Mucosa of rectum (tissue), 2 donors: ENCODE data around the gene ZBTB46.

ENCODE experiments used
- H3K27ac ChIP-seq, 2 donors: one replicate each; pipeline ENCODE4 v1.7.0; 2013; ENCODE audit warnings: inconsistent platforms in 2 of 2, low read depth in 2 of 2, low read length in 2 of 2
- H3K27me3 ChIP-seq, 2 donors: one replicate each; pipeline ENCODE4 v1.7.0; 2013; ENCODE audit warnings: low read length in 2 of 2; ENCODE audit not compliant: control insufficient read depth in 2 of 2, insufficient read depth in 2 of 2
- H3K36me3 ChIP-seq, 2 donors: one replicate each; pipeline ENCODE4 v1.7.0; 2013; ENCODE audit warnings: low read length in 2 of 2; ENCODE audit not compliant: control insufficient read depth in 2 of 2, insufficient read depth in 2 of 2
- H3K4me1 ChIP-seq, 2 donors: one replicate each; pipeline ENCODE4 v1.7.0; 2013; ENCODE audit warnings: low read length in 2 of 2, mild to moderate bottlenecking in 1 of 2; ENCODE audit not compliant: control insufficient read depth in 2 of 2, insufficient read depth in 2 of 2
- H3K4me3 ChIP-seq, 2 donors: one replicate each; pipeline ENCODE4 v1.7.0; 2013; ENCODE audit warnings: low read length in 2 of 2
- H3K9ac ChIP-seq, 2 donors: one replicate each; pipeline ENCODE4 v1.7.0; 2013; ENCODE audit warnings: low read length in 2 of 2, low read depth in 1 of 2, mild to moderate bottlenecking in 1 of 2
- H3K9me3 ChIP-seq, 2 donors: one replicate each; pipeline ENCODE4 v1.7.0; 2013; ENCODE audit warnings: low read length in 2 of 2; ENCODE audit not compliant: control insufficient read depth in 2 of 2
- donor health status: healthy.
- donor health status: Normal muscosa, but diverticular disease.

ZBTB46 gene

GRCh38 chr20:63712191-63712590 is 118.9 kb downstream of the ZBTB46 start:
- H3K9ac ChIP-seq: no peak overlapping the region
- H3K27me3 ChIP-seq: no peaks in the 10 kb centered on the region
- H3K27ac ChIP-seq: no peak overlapping the region
- H3K4me3 ChIP-seq: no peak overlapping the region
- peaks cover 0 to 21% of the 10 kb centered on the region in 2 donors for H3K36me3 ChIP-seq
- H3K9me3 ChIP-seq: no peaks in the 10 kb centered on the region
- H3K4me1 ChIP-seq: peaks cover 9 to 10% of the 10 kb centered on the region in 2 donors

DNA sequence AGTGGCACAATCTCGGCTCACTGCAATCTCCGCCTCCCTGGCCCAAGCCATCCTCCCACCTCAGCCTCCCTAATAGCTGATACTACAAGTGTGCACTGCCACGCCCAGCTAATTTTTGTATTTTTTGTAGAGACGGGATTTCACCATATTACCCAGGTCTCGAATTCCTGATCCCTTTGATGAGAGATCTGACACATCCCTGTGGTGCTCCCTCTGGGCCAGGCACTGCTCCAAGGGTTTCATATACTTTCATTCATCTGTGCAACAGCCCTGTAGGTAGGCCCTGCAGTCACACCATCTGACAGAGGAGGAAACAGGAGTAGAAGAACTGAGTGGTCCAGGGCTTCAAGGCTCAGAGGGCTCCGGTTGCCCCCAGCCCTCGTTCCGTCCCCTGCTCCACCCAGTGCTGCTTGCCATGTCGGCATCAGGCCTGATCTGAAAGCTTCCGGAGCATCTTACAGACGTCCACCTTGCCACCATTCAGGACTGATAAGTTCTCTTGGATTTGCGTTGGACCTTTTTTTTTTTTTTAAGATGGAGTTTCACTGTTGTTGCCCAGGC is 119.9 kb downstream of the ZBTB46 start:
- Histone ChIP-seq H3K27me3 (no peaks in the 10 kb centered on the region), H3K36me3 (peaks cover 2 to 23% of the 10 kb centered on the region in 2 donors), H3K4me1 (peaks cover 18 to 19% of the 10 kb centered on the region in 2 donors), H3K9me3 (no peaks in the 10 kb centered on the region), H3K27ac (no peak overlapping the region), H3K4me3 (no peak overlapping the region), H3K9ac (no peak overlapping the region)

DNA sequence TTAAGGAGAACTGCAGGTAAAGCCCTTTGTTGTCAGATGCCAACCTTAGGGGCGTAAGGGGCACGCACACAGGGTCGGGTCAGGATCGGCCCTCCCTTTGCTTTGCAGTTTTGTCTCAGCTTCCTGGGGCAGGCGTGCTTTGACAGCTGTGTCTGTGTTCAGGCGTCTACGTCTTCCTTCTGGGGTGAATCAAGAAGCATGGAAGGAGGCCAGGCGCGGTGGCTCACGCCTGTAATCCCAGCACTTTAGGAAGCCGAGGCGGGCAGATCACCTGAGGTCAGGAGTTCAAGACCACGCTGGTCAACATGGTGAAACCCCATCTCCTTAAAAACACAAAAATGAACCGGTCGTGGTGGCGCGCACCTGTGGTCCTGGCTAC is 121.9 kb downstream of the ZBTB46 start:
- Histone ChIP-seq H3K9me3 (no peaks in the 10 kb centered on the region), H3K27me3 (no peaks in the 10 kb centered on the region), H3K4me1 (peaks cover 21 to 23% of the 10 kb centered on the region in 2 donors), H3K36me3 (peaks cover 19 to 39% of the 10 kb centered on the region in 2 donors), H3K9ac (peak overlapping the region in 1 of 2 donors; percentile 89), H3K4me3 (peak overlapping the region; percentile 80 to 81), H3K27ac (no peak overlapping the region)

DNA sequence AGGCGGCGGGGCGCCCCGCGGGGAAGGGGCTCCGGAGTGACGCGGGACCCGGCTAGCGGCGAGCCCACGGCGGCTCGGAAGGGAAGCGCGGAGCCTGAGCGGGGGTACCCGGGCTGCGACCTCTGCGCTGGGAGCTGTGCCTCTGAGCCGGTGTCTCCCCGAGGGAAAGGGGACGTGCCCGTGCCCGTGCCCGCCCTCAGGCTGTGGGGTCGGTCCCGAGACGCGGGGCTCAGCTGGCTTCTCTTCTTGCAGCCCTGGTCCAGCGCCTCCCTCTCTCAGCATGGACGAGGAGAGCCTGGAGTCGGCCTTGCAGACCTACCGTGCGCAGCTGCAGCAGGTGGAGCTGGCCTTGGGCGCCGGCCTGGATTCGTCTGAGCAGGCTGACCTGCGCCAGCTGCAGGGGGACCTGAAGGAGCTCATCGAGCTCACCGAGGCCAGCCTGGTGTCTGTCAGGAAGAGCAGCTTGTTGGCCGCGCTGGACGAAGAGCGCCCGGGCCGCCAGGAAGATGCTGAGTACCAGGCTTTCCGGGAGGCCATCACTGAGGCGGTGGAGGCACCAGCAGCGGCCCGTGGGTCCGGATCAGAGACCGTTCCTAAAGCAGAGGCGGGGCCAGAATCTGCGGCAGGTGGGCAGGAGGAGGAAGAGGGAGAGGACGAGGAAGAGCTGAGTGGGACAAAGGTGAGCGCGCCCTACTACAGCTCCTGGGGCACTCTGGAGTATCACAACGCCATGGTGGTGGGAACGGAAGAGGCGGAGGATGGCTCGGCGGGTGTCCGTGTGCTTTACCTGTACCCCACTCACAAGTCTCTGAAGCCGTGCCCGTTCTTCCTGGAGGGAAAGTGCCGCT is 122.5 kb downstream of the ZBTB46 start:
- Histone ChIP-seq H3K27ac (peak overlapping the region in 1 of 2 donors; percentile 86), H3K4me1 (peaks cover 21 to 23% of the 10 kb centered on the region in 2 donors), H3K4me3 (peak overlapping the region; percentile 80 to 81), H3K9ac (peak overlapping the region; percentile 70 to 89), H3K27me3 (no peaks in the 10 kb centered on the region), H3K36me3 (peaks cover 23 to 45% of the 10 kb centered on the region in 2 donors), H3K9me3 (no peaks in the 10 kb centered on the region)

DNA sequence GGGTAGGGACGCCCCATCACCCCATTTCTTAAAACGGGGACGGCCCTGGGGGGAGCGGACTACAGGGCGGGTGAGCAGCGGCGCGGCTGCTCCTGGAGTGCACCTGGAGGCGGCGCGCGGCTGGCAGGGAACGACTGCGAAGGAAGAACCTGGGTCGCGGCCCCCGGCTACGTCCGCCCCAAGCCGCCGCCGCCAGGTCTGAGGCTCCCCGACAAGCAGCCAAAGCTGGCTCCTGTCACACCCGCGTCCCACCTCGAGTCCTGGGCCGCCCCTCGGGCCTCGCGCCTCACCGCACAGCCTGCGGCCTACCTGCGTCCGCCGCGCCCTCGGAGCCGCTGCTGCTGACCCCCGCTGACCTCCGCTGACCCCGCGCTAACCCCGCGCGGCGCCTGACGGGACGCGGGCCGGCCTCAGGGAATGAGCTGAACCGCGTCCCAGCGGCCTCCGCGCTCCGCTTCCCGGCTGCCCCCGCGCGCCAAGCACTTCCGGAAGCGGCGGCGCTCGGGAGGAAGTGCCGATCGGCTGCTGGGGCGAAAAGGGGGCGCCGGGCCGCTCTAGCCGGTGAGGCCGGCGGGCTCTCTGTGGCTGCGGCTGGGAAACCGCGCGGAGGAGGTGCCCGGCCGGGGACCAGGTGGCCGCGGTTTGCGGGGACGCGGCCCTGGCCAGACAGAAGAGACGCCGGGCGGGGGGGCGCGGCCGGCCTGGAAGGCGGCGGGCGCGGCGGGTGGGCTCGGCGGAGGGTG is 123.3 kb downstream of the ZBTB46 start, which contains the start of the genes ARFRP1 and ZGPAT:
Gene ARFRP1 (minus strand): TSS at position 419 of the 743 bp plus-strand sequence. CDS start 885 bp downstream, outside the sequence.
Gene ZGPAT (plus strand): TSS at position 482 of the 743 bp plus-strand sequence. CDS start 542 bp downstream, outside the sequence.
- Histone ChIP-seq H3K4me1 (peaks cover 21 to 23% of the 10 kb centered on the region in 2 donors), H3K27ac (peak within 1 kb of the TSS; percentile 84 to 86), H3K36me3 (peaks cover 23 to 46% of the 10 kb centered on the region in 2 donors), H3K27me3 (no peaks in the 10 kb centered on the region), H3K9me3 (no peaks in the 10 kb centered on the region), H3K4me3 (peak within 1 kb of the TSS; percentile 80 to 81), H3K9ac (peak within 1 kb of the TSS; percentile 74 to 89)

GRCh38 chr20:63706852-63707557 is 124.1 kb downstream of the ZBTB46 start:
- Histone ChIP-seq H3K9ac (peak overlapping the region; percentile 74 to 89), H3K36me3 (peaks cover 23 to 42% of the 10 kb centered on the region in 2 donors), H3K4me3 (peak overlapping the region; percentile 80 to 81), H3K27me3 (no peaks in the 10 kb centered on the region), H3K27ac (peak overlapping the region; percentile 84 to 86), H3K4me1 (peaks cover 21 to 23% of the 10 kb centered on the region in 2 donors), H3K9me3 (no peaks in the 10 kb centered on the region)

GRCh38 chr20:63706027-63706695 is 124.9 kb downstream of the ZBTB46 start:
- Histone ChIP-seq H3K27ac (peak overlapping the region in 1 of 2 donors; percentile 84), H3K9ac (peak overlapping the region in 1 of 2 donors; percentile 89), H3K4me3 (peak overlapping the region; percentile 80 to 81), H3K36me3 (peaks cover 23 to 36% of the 10 kb centered on the region in 2 donors), H3K27me3 (no peaks in the 10 kb centered on the region), H3K4me1 (peaks cover 21 to 23% of the 10 kb centered on the region in 2 donors), H3K9me3 (no peaks in the 10 kb centered on the region)

GRCh38 chr20:63705232-63706026 is 125.6 kb downstream of the ZBTB46 start:
- Histone ChIP-seq H3K36me3 (peaks cover 23 to 31% of the 10 kb centered on the region in 2 donors), H3K9me3 (no peaks in the 10 kb centered on the region), H3K27me3 (no peaks in the 10 kb centered on the region), H3K4me3 (no peak overlapping the region), H3K27ac (no peak overlapping the region), H3K9ac (no peak overlapping the region), H3K4me1 (peaks cover 21 to 23% of the 10 kb centered on the region in 2 donors)
